Neuronal stem cell (in vitro differentiated cells): ENCODE data around the gene CNIH2.
"Not testable (repeated sequence)": the region's sequence is repeated elsewhere in the genome, so short reads cannot be mapped to it uniquely, and the experiment has no call there.

ENCODE experiments used
- DNase-seq: peaks from one replicate; pipeline ENCODE4 v3.0.0-alpha.2; 2013; ENCODE audit warnings: low spot score
- H2AFZ ChIP-seq: one replicate; pipeline ENCODE4 v1.6.1; 2013; ENCODE audit warnings: mild to moderate bottlenecking, low read length, inconsistent platforms
- H2AK5ac ChIP-seq: 2 replicates; pipeline ENCODE4 v1.6.1; 2013; ENCODE audit warnings: low read depth, mild to moderate bottlenecking, inconsistent platforms, low read length, moderate library complexity, mixed read lengths
- H2BK120ac ChIP-seq: 2 replicates; pipeline ENCODE4 v1.6.1; 2013; ENCODE audit warnings: low read depth, mild to moderate bottlenecking, inconsistent platforms, low read length, moderate library complexity, mixed read lengths
- H2BK12ac ChIP-seq: one replicate; pipeline ENCODE4 v1.6.1; 2013; ENCODE audit warnings: low read length, inconsistent platforms
- H2BK15ac ChIP-seq: 2 replicates; pipeline ENCODE4 v1.6.1; 2013; ENCODE audit warnings: mild to moderate bottlenecking, low read length, inconsistent platforms, mixed read lengths
- H2BK5ac ChIP-seq: one replicate; pipeline ENCODE4 v1.6.1; 2013; ENCODE audit warnings: inconsistent platforms, mild to moderate bottlenecking, low read length, moderate library complexity
- H3K14ac ChIP-seq: one replicate; pipeline ENCODE4 v1.6.1; 2013; ENCODE audit warnings: low read length, inconsistent platforms
- H3K18ac ChIP-seq: 2 replicates; pipeline ENCODE4 v1.6.1; 2013; ENCODE audit warnings: low read length, inconsistent platforms
- H3K23ac ChIP-seq: 2 replicates; pipeline ENCODE4 v1.6.1; 2013; ENCODE audit warnings: low read depth, mild to moderate bottlenecking, mixed read lengths, low read length, inconsistent platforms; ENCODE audit not compliant: poor library complexity
- H3K27ac ChIP-seq: replicated peaks from 3 replicates; pipeline ENCODE4 v1.5.1; 2013; ENCODE audit warnings: low read length, inconsistent platforms
- H3K27me3 ChIP-seq, 3 experiments: 2 replicates each; pipeline ENCODE4 v1.6.1; 2013; ENCODE audit warnings: low read length in 3 of 3, mild to moderate bottlenecking in 2 of 3, inconsistent platforms in 1 of 3, low read depth in 1 of 3, mixed read lengths in 1 of 3, moderate library complexity in 1 of 3; ENCODE audit not compliant: control insufficient read depth in 3 of 3, insufficient read depth in 3 of 3
- H3K36me3 ChIP-seq, 2 donors: replicated peaks in 1 of 2; 2 replicates each; pipeline ENCODE4 v1.6.1; 2013; ENCODE audit warnings: low read length in 2 of 2; ENCODE audit not compliant: control insufficient read depth in 2 of 2, insufficient read depth in 2 of 2
- H3K4ac ChIP-seq: 2 replicates; pipeline ENCODE4 v1.6.1; 2013; ENCODE audit warnings: inconsistent platforms, mild to moderate bottlenecking, low read length, moderate library complexity
- H3K4me1 ChIP-seq, 2 donors: 1 replicate in 1 of 2; 2 replicates in 1 of 2; pipeline ENCODE4 v1.6.1; 2013; ENCODE audit warnings: low read length in 2 of 2, low read depth in 1 of 2; ENCODE audit not compliant: control insufficient read depth in 2 of 2, insufficient read depth in 1 of 2
- H3K4me2 ChIP-seq: one replicate; pipeline ENCODE4 v1.6.1; 2013; ENCODE audit warnings: mild to moderate bottlenecking, low read length, inconsistent platforms; ENCODE audit not compliant: insufficient read depth, poor library complexity, severe bottlenecking
- H3K4me3 ChIP-seq, 2 donors: 2 replicates each; pipeline ENCODE4 v1.5.1; 2013; ENCODE audit warnings: low read length in 2 of 2, mild to moderate bottlenecking in 2 of 2, inconsistent platforms in 1 of 2, moderate library complexity in 1 of 2
- H3K79me1 ChIP-seq: one replicate; pipeline ENCODE4 v1.6.1; 2013; ENCODE audit warnings: low read depth, mild to moderate bottlenecking, inconsistent platforms, low read length, moderate library complexity
- H3K9ac ChIP-seq: one replicate; pipeline ENCODE4 v1.6.1; 2013; ENCODE audit warnings: mild to moderate bottlenecking, low read depth, low read length, inconsistent platforms; ENCODE audit not compliant: poor library complexity
- H3K9me3 ChIP-seq, 2 donors: replicated peaks in 1 of 2; 2 replicates each; pipeline versions ENCODE3 to v1.6.1; 2013; ENCODE audit warnings: low read length in 2 of 2, mild to moderate bottlenecking in 2 of 2, inconsistent platforms in 1 of 2, low read depth in 1 of 2, mixed read lengths in 1 of 2, moderate library complexity in 1 of 2; ENCODE audit not compliant: control insufficient read depth in 2 of 2, insufficient read depth in 1 of 2
- H4K8ac ChIP-seq: one replicate; pipeline ENCODE4 v1.6.1; 2013; ENCODE audit warnings: low read depth, mild to moderate bottlenecking, inconsistent platforms, low read length, moderate library complexity
- H4K91ac ChIP-seq: one replicate; pipeline ENCODE4 v1.6.1; 2013; ENCODE audit warnings: low read length, low read depth, mild to moderate bottlenecking, inconsistent platforms; ENCODE audit not compliant: poor library complexity
- WGBS, 2 donors: extraction: QIAGEN DNeasy Blood & Tissue Kit; methylation state at CpG; one replicate each; pipeline ENCODE4 v1.1.7; 2013; ENCODE audit warnings: missing lambda C conversion rate in 2 of 2, mixed read lengths in 1 of 2; ENCODE audit not compliant: insufficient read length in 2 of 2, insufficient replicate concordance in 1 of 2; ENCODE audit errors: extremely low coverage in 2 of 2; 5-methylcytosine and 5-hydroxymethylcytosine counted together

The CNIH2 gene

DNA sequence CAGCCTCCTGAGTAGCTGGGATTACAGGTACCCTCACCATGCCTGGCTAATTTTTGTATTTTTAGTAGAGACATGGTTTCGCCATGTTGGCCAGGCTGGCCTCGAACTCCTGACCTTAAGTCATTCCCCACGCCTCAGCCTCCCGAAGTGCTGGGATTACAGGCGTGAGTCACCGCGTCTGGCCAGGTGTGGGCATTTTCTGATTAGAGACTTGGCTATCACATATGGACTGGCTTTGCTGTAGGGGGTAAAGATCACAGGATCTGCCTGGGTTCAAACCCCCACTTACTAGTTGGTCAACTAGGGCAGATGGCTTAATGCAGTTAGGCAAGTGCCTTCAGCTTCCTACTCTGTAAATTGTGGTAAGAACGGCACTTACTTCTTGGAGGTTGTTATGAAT lies 32.3 kb downstream of the CNIH2 start:
- no peak overlapping the region for H3K23ac ChIP-seq
- no peak overlapping the region for H3K9ac ChIP-seq
- peaks cover 7 to 8% of the 10 kb centered on the region in 2 donors for H3K4me1 ChIP-seq
- H3K27me3 ChIP-seq: peaks cover 0 to 5% (median 2%) of the 10 kb centered on the region in 3 experiments
- no peak overlapping the region for H4K91ac ChIP-seq
- no peak overlapping the region for H2BK5ac ChIP-seq
- H3K4ac ChIP-seq: no peak overlapping the region
- no peak overlapping the region for H2BK120ac ChIP-seq
- H4K8ac ChIP-seq: no peak overlapping the region
- H3K79me1 ChIP-seq: no peaks in the 10 kb centered on the region
- H2BK12ac ChIP-seq: no peak overlapping the region
- no peak overlapping the region for H3K14ac ChIP-seq
- no peak overlapping the region for H3K4me2 ChIP-seq
- no peaks in the 10 kb centered on the region for H3K36me3 ChIP-seq
- H2AK5ac ChIP-seq: no peak overlapping the region
- no peak overlapping the region for H3K4me3 ChIP-seq
- no peak overlapping the region for H2AFZ ChIP-seq
- no peaks in the 10 kb centered on the region for H3K9me3 ChIP-seq
- no peak overlapping the region for H2BK15ac ChIP-seq
- H3K27ac ChIP-seq: no peak overlapping the region
- WGBS, 2 donors: no CpG with 5 or more reads among the region's 8 CpGs
- H3K18ac ChIP-seq: no peak overlapping the region
- no peak for DNase-seq

DNA sequence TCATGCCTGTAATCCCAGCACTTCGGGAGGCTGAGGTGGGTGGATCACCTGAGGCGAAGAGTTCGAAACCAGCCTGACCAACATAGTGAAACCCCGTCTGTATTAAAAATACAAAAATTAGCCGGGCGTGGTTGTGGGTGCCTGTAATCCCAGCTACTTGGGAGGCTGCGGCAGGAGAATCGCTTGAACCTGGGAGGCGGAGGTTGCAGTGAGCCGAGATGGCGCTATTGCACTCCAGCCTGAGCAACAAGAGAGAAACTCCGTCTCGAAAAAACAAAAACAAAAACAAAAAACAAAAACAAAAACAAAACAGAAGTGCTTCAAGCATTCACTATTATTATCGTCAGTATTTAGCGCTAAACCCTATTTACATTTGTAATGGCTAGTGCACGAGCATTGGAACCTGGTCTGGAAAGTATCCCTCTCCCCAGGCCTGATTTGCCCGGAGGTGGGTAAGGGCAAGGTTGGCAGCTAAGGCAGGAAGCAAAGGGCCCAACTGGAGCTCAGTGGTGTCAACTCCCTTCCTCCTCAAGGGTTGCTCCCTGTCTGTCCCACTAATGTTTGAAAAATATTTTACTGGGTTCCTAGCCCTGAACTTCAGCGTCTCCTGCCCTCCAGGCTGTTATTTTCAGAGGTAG lies 32.9 kb downstream of the CNIH2 start:
- not testable (repeated sequence) for H3K4ac ChIP-seq, H3K9ac ChIP-seq, H4K91ac ChIP-seq, H3K27me3 ChIP-seq, DNase-seq, H3K9me3 ChIP-seq, H2BK120ac ChIP-seq, H3K18ac ChIP-seq, H2BK5ac ChIP-seq, H3K14ac ChIP-seq, H3K79me1 ChIP-seq, H3K4me1 ChIP-seq, H3K36me3 ChIP-seq, H3K4me2 ChIP-seq, H4K8ac ChIP-seq, H2BK12ac ChIP-seq, H3K23ac ChIP-seq, H3K27ac ChIP-seq, H3K4me3 ChIP-seq
- H2AFZ ChIP-seq: peak overlapping the region; percentile 93
- no CpG with 5 or more reads among the region's 18 CpGs for WGBS, 2 donors
- H2BK15ac ChIP-seq: peak overlapping the region; percentile 51
- H2AK5ac ChIP-seq: peak overlapping the region; percentile 76

DNA sequence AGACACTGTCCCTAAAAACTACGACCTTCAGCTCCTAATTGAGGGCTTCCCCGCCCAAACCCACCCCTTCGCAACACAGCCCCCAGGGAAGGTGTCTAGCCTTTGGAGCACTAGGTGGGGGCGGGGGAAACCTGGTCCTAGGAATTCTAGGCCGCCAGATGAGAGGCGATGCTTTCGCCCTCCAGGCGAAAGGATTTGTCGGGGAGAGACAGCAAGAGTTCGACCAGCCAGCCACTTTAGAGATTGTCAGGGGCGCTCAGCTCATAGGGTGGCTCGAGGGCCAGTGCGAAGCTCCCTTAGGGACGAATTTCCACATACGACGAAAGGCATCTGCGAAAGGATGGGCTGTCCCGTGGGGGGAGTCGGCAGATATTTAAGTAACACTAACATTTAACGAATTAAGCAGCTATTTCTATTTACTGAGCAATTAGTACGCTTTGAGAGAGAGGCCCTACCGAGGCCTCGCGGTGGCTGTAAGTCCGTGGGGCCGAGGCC lies 33.5 kb downstream of the CNIH2 start:
- Histone ChIP-seq H3K27ac (no peak overlapping the region), H3K9ac (no peak overlapping the region)
- WGBS, 2 donors: no CpG with 5 or more reads among the region's 26 CpGs

DNA sequence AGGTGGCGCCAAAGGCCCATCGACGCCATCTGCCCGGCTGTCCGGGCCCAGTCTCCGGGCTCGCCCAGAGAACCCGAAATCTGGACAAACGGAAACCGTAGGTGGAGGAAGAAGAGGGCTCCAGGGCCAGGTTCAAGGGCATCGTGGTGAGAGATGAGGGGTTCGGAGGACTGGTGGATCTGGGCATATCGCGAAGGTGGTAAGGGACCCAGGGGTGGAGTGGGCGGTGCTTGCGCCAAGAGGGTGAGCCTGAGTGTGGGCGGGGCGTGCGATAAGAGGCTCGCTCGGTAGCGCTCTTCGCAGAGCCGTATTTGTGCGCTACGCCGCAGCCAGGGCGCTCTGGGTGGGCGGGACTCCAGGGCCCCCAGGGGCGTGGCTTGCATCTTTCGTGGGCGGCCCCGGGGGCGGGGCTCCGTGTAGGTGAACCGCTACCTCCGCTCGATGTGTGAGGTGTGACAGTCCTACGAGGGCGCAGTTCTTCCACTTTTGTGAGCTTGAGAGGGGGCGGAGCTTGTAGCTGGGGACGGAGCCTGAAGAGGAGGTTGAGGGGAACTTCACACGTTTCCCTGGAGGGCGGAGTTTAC lies 34.1 kb downstream of the CNIH2 start:
- H3K4ac ChIP-seq: no peak overlapping the region
- peak overlapping the region; percentile 73 for H3K18ac ChIP-seq
- H3K36me3 ChIP-seq: no peaks in the 10 kb centered on the region
- H2AFZ ChIP-seq: peak overlapping the region; percentile 93
- no peak overlapping the region for H2BK120ac ChIP-seq
- peak; percentile 92 for DNase-seq
- H3K9ac ChIP-seq: peak overlapping the region; percentile 61
- H3K4me2 ChIP-seq: peak overlapping the region; percentile 64
- H3K14ac ChIP-seq: no peak overlapping the region
- WGBS, 2 donors: no CpG with 5 or more reads among the region's 44 CpGs
- no peak overlapping the region for H2BK15ac ChIP-seq
- H2BK5ac ChIP-seq: no peak overlapping the region
- H2AK5ac ChIP-seq: no peak overlapping the region
- H3K9me3 ChIP-seq: no peaks in the 10 kb centered on the region
- H4K8ac ChIP-seq: no peak overlapping the region
- H3K27ac ChIP-seq: peak overlapping the region; percentile 65
- no peak overlapping the region for H4K91ac ChIP-seq
- peaks cover 0 to 4% (median 2%) of the 10 kb centered on the region in 3 experiments for H3K27me3 ChIP-seq
- H3K23ac ChIP-seq: no peak overlapping the region
- peak overlapping the region; percentile 56 to 82 for H3K4me3 ChIP-seq
- peaks cover 8 to 13% of the 10 kb centered on the region in 2 donors for H3K4me1 ChIP-seq
- no peak overlapping the region for H2BK12ac ChIP-seq
- no peaks in the 10 kb centered on the region for H3K79me1 ChIP-seq

More for the DNA sequence above, 33.5 kb downstream of the CNIH2 start:
- peak overlapping the region; percentile 93 for H2AFZ ChIP-seq
- H3K4ac ChIP-seq: no peak overlapping the region
- H4K91ac ChIP-seq: no peak overlapping the region
- peak overlapping the region; percentile 51 for H2BK15ac ChIP-seq
- H2AK5ac ChIP-seq: peak overlapping the region; percentile 76
- no peaks in the 10 kb centered on the region for H3K79me1 ChIP-seq
- H3K36me3 ChIP-seq: no peaks in the 10 kb centered on the region
- peak overlapping the region in 1 of 2 donors; percentile 56 for H3K4me3 ChIP-seq
- H3K23ac ChIP-seq: no peak overlapping the region
- H3K14ac ChIP-seq: no peak overlapping the region
- H3K9me3 ChIP-seq: no peaks in the 10 kb centered on the region
- no peak overlapping the region for H4K8ac ChIP-seq
- H3K4me2 ChIP-seq: peak overlapping the region; percentile 64
- H2BK5ac ChIP-seq: no peak overlapping the region
- peaks cover 0 to 4% (median 2%) of the 10 kb centered on the region in 3 experiments for H3K27me3 ChIP-seq
- peaks cover 8 to 9% of the 10 kb centered on the region in 2 donors for H3K4me1 ChIP-seq
- H3K18ac ChIP-seq: no peak overlapping the region
- H2BK12ac ChIP-seq: no peak overlapping the region
- no peak for DNase-seq
- H2BK120ac ChIP-seq: no peak overlapping the region
